Stomach smooth muscle (tissue), 2 donors: ENCODE results near the gene DENND2D.

Experiments
- H3K27ac ChIP-seq: one replicate; pipeline ENCODE4 v1.7.0; 2013; ENCODE audit warnings: mild to moderate bottlenecking, low read length, inconsistent platforms
- H3K27me3 ChIP-seq, 2 donors: one replicate each; pipeline ENCODE4 v1.7.0; 2013; ENCODE audit warnings: low read length in 2 of 2; ENCODE audit not compliant: insufficient read depth in 2 of 2, control insufficient read depth in 1 of 2
- H3K36me3 ChIP-seq, 2 donors: one replicate each; pipeline ENCODE4 v1.7.0; 2013; ENCODE audit warnings: low read length in 2 of 2; ENCODE audit not compliant: control insufficient read depth in 2 of 2, insufficient read depth in 2 of 2
- H3K4me1 ChIP-seq: one replicate; pipeline ENCODE4 v1.7.0; 2013; ENCODE audit warnings: low read length; ENCODE audit not compliant: control insufficient read depth, insufficient read depth
- H3K4me3 ChIP-seq, 2 donors: one replicate each; pipeline ENCODE4 v1.7.0; 2013; ENCODE audit warnings: low read length in 2 of 2
- H3K9ac ChIP-seq, 2 donors: one replicate each; pipeline ENCODE4 v1.7.0; 2013; ENCODE audit warnings: low read length in 2 of 2, mild to moderate bottlenecking in 1 of 2
- H3K9me3 ChIP-seq, 2 donors: one replicate each; pipeline ENCODE4 v1.7.0; 2013; ENCODE audit warnings: low read length in 2 of 2; ENCODE audit not compliant: control insufficient read depth in 2 of 2
- donor health status: healthy.
- donor health status: Pancreatic carcinoma.

The DENND2D gene

DNA sequence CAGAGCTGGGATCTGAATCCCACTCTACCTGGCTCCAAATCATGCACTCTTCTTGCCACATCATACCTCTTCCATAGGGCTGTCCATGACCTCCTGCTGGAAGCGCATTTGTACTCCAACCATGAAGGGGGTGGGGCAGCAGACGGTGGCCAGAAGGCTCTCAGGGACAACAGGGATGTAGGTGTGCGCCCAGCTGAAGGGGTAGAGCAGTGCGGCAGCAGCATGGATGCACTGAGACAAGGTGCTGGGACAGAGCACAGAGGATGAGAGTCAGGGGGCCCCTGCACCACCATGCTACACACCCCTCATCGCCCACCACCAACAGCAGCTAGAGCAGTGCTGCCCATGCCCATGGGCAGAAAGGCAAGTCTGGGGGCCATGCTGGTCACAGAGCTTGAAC is 8.4 kb downstream of the DENND2D start:
- H3K36me3 ChIP-seq, result peaks cover 15 to 16% of the 10 kb centered on the region in 2 donors
- peaks cover 7% of the 10 kb centered on the region for H3K4me1 ChIP-seq
- no peaks in the 10 kb centered on the region for H3K9me3 ChIP-seq
- no peaks in the 10 kb centered on the region for H3K27me3 ChIP-seq
- H3K27ac ChIP-seq, result no peak overlapping the region
- no peak overlapping the region for H3K9ac ChIP-seq
- H3K4me3 ChIP-seq, result no peak overlapping the region

DNA sequence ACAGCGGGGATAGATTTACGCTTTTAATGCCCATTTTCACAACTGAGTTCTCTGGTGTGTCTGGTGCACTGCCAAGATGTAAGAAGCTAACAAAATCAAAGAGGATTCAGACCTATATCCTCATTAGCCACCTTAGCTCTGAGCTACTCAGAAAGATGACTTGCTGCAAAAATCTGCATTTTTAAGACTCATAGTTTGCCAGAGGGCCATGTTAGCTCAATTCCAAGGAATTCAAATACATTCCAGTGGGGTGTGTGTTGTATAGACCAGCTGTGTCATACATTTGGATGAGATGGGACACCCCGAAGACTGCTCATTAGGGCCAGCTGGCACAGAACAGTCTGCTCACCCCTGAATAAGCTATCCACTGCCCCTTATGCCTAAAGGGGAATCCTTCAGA is 8.9 kb downstream of the DENND2D start:
- Histone ChIP-seq H3K4me3 (no peak overlapping the region), H3K36me3 (peaks cover 21% of the 10 kb centered on the region in 2 donors), H3K27ac (no peak overlapping the region), H3K4me1 (peaks cover 7% of the 10 kb centered on the region), H3K9me3 (no peaks in the 10 kb centered on the region), H3K27me3 (no peaks in the 10 kb centered on the region), H3K9ac (no peak overlapping the region)

DNA sequence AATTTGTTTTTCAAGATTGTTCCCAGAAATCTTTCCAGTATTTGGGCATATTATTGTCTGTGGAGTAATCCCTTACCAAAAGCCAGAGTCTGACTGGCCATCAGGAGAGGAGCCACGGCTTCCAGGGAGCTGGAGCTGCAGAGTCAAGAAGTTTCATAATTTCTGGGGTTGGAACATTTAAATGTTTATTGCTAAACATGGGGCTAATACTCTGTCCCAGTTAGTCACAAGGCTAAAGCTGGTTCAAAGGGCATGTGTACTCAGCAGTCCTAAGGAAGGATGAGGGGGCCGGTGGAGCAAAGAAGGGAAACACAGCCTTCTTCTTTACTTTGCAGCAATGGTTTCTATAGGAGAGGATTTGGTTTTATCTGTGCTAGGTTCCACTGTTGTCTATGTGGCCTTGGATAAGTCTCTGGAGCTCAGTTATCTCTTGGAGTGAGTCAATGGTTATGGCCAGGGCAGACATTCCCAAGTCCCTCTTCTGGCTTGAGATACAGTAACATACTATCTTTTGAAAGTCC is 9.5 kb downstream of the DENND2D start:
- H3K4me1 ChIP-seq, result peaks cover 7% of the 10 kb centered on the region
- no peak overlapping the region for H3K4me3 ChIP-seq
- no peaks in the 10 kb centered on the region for H3K27me3 ChIP-seq
- no peak overlapping the region for H3K27ac ChIP-seq
- H3K36me3 ChIP-seq, result peaks cover 21 to 25% of the 10 kb centered on the region in 2 donors
- H3K9me3 ChIP-seq, result no peaks in the 10 kb centered on the region
- no peak overlapping the region for H3K9ac ChIP-seq

DNA sequence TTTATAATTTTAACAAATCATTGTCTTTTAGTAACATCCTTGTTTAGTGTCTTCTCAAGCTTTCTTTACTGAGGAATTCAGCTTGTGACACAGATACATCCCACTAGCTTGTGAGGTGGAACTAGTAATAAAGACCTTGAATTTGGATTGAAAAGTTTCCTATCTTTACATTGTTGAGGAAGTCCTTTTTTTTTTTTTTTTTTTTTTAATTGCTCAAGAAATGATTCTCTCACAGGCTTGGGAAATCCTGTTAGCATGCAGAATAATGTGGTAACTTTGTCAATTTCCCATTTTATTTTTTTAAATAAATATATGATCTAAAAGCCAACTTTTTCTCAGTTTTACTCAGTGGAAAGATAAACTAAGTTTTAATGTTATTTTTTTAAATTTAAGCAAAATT is 15.8 kb downstream of the DENND2D start:
- Histone ChIP-seq H3K36me3 (peaks cover 36 to 50% of the 10 kb centered on the region in 2 donors), H3K27me3 (no peaks in the 10 kb centered on the region), H3K9ac (no peak overlapping the region), H3K27ac (no peak overlapping the region), H3K4me3 (no peak overlapping the region), H3K4me1 (no peaks in the 10 kb centered on the region), H3K9me3 (no peaks in the 10 kb centered on the region)

DNA sequence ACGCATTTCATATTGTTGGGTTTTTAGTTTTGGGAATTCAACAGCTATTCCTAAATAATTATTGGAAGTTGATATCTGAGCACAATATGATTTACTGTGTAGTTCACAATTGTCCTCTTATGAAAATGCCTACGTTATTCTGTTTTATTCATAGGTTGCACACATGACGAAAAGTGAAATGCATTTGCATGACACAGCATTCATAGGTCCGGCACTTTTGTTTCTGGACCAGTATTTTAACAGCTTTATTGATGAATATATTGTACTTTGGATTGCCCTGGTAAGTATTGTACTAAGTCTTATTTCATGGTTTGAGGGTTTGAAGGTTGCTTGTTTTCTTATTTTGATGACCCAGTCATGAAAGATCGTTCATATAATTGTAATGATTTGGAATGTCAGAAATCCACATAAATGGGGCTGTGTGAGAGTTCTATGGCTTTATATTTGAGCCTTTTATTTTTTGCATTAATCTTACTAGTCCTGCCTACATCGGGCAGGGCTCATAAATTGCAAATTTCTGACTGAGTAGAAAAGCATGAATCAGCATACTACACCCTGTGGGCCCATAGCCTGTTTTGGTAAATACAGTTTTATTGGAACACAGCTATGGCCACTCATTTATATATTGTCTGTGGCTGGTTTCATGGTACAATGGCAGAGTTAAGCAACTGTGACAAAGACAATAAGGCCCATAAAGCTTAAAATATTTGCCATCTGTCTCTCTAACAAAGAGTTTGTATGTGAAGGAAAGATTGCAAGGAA is 17.0 kb downstream of the DENND2D start:
- H3K27me3 ChIP-seq, result no peaks in the 10 kb centered on the region
- no peak overlapping the region for H3K27ac ChIP-seq
- H3K4me1 ChIP-seq, result no peaks in the 10 kb centered on the region
- no peaks in the 10 kb centered on the region for H3K9me3 ChIP-seq
- no peak overlapping the region for H3K4me3 ChIP-seq
- H3K9ac ChIP-seq, result no peak overlapping the region
- H3K36me3 ChIP-seq, result peaks cover 33 to 47% of the 10 kb centered on the region in 2 donors

DNA sequence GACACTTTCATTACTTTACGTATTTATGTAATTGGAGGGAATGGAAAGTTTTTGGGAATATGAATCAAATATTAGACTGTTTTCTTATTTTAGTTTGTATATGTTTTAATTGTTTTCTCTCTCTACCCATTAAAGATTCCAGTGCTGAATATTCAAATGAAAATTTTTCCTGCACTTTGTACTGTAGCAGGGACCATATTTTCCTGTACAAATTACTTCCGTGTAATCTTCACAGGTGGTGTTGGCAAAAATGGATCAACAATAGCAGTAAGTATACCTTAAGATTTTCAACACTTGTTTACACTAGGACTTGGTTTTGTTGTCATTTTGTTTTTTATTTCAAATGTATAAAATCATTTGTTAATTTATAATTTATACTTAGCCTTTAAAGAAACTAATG is 18.4 kb downstream of the DENND2D start:
- Histone ChIP-seq H3K27me3 (no peaks in the 10 kb centered on the region), H3K4me3 (no peak overlapping the region), H3K27ac (no peak overlapping the region), H3K9me3 (no peaks in the 10 kb centered on the region), H3K36me3 (peaks cover 21 to 35% of the 10 kb centered on the region in 2 donors), H3K9ac (no peak overlapping the region), H3K4me1 (no peaks in the 10 kb centered on the region)

DNA sequence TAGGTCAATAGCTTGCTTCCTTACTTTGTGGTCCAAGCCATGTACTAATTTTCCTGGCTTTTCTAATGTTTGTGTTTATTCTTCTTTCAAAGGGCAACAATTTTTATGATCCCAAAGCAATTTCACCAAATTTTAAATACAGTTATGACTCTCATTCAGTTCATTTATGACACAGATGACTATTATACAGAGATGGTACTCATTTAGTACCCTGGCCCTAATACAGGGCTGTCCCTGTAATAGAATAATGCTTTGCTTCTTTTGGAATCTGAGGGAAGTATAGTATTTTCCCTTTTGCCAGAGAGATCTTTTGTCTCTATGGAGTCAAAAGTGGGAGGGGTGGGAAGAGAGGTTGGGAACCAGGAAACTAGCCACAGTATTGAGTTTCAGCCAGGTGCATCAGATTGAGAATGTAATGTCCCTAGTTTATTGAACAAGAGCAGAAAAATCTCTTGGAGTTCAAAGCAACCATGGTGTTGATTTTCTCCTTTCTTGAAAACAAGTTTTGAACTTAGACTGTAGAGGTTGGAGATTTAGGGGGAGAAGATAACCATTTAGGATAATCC is 20.4 kb downstream of the DENND2D start:
- no peaks in the 10 kb centered on the region for H3K9me3 ChIP-seq
- no peak overlapping the region for H3K27ac ChIP-seq
- H3K36me3 ChIP-seq, result peaks cover 17 to 26% of the 10 kb centered on the region in 2 donors
- no peaks in the 10 kb centered on the region for H3K4me1 ChIP-seq
- H3K9ac ChIP-seq, result no peak overlapping the region
- no peaks in the 10 kb centered on the region for H3K27me3 ChIP-seq
- no peak overlapping the region for H3K4me3 ChIP-seq

DNA sequence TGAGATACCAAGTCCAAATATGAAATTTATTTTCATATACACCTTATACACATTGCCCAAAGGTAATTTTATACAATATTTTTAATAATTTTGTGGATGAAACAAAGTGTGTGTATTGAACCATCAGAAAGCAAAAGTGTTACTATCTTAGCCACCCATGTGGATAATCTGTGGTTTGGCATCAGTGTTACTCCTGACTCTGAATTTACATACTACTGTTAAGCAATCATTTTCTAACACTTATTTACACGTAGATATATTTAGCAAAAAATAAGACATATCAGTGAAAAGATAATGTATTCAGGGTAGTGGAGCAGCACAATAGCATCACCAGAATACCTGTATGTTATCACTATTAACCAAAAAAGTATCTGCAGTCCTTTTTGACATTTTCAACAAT is 23.8 kb downstream of the DENND2D start:
- no peaks in the 10 kb centered on the region for H3K9me3 ChIP-seq
- no peak overlapping the region for H3K27ac ChIP-seq
- H3K9ac ChIP-seq, result no peak overlapping the region
- H3K27me3 ChIP-seq, result no peaks in the 10 kb centered on the region
- no peaks in the 10 kb centered on the region for H3K4me1 ChIP-seq
- H3K36me3 ChIP-seq, result peaks cover 2 to 6% of the 10 kb centered on the region in 2 donors
- no peak overlapping the region for H3K4me3 ChIP-seq

DNA sequence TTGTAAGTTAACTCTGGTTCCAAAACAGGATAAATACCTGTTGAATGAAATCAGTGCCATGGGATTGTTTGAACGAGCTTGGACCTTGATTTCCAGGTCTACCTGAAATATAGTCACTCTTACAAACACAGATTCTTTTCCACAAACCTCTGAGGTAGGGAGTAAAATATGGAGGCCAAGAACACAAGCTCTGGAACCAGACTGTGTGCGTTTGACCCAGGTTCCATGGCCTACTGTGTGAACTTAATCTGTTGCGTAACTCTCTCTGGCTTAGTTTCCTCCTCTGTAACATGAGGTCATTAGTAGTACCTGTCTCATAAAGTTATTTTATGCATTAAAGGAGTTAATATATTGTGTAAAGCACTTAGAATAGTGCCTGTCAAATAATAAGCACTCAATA is 25.1 kb downstream of the DENND2D start:
- H3K4me1 ChIP-seq, result no peaks in the 10 kb centered on the region
- H3K36me3 ChIP-seq, result peaks cover 2 to 6% of the 10 kb centered on the region in 2 donors
- no peaks in the 10 kb centered on the region for H3K9me3 ChIP-seq
- no peak overlapping the region for H3K27ac ChIP-seq
- H3K9ac ChIP-seq, result no peak overlapping the region
- H3K27me3 ChIP-seq, result no peaks in the 10 kb centered on the region
- H3K4me3 ChIP-seq, result no peak overlapping the region

DNA sequence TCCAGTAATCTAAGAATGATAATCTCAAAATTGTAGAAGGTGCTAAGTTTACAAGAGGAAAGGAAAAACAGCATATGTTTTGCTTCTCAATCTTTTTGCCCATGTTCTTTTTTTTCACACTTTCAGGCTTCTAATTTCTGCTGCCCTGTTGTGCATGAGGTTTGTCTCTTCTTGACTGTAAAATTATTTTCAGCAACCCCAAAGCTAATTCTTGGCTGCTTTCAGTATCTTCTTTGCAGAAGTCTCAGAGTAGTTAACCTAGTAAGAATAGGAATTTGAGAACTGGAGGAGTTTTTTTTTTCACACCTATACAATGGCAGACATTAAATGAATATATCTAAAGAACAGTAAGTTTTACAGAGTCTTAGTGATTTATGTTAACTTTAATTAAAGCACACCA is 26.4 kb downstream of the DENND2D start:
- Histone ChIP-seq H3K36me3 (peaks cover 2 to 6% of the 10 kb centered on the region in 2 donors), H3K4me1 (no peaks in the 10 kb centered on the region), H3K9ac (no peak overlapping the region)

DNA sequence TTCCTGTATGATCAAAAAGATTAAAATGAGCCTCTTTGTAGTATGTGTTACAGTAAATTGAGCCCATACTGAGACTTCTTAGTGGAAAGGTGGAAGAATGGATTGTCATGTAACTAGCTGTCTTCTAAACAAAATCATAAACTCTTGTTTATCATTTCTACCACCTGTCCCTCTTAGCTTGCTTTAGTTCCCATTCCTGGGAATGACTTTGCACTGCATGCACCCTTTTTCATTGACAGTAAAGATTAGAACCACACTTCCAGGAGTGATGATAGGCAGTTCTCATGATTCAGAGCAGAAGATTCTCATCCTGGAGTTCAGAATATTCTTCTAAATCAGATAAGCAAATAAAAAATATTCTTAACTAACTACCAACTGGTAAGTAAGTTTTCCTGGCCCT is 28.0 kb downstream of the DENND2D start:
- Histone ChIP-seq H3K36me3 (peaks cover 0 to 12% of the 10 kb centered on the region in 2 donors), H3K4me1 (no peaks in the 10 kb centered on the region), H3K9ac (no peak overlapping the region), H3K9me3 (no peaks in the 10 kb centered on the region), H3K27me3 (no peaks in the 10 kb centered on the region), H3K4me3 (no peak overlapping the region), H3K27ac (no peak overlapping the region)

More for the DNA sequence above, 26.4 kb downstream of the DENND2D start:
- Histone ChIP-seq H3K4me3 (no peak overlapping the region), H3K9me3 (no peaks in the 10 kb centered on the region), H3K27me3 (no peaks in the 10 kb centered on the region), H3K27ac (no peak overlapping the region)
